ENCODE measurements around the gene EXOSC9.
"Not testable (repeated sequence)": the region's sequence is repeated elsewhere in the genome, so short reads cannot be mapped to it uniquely, and the experiment has no call there.

EXOSC9 gene

GRCh38 chr4:121800961-121801714, at the start of gene EXOSC9:
TSS of gene EXOSC9 (plus strand) at chr4:121801323. CDS start at chr4:121801425, 102 bp downstream.
- DNase-seq = peak in 1 of 2 experiments; percentile 82

GRCh38 chr4:121752142-121752541, 49.0 kb upstream of the EXOSC9 start:
- not testable (repeated sequence) for DNase-seq

- DNase-seq = no peak
Measured at GRCh38 chr4:121758925-121759568, 42.1 kb upstream of the EXOSC9 start.

GRCh38 chr4:121760205-121760604, 40.9 kb upstream of the EXOSC9 start:
- DNase-seq = no peak

GRCh38 chr4:121764303-121764701, 36.8 kb upstream of the EXOSC9 start:
- DNase-seq = no peak

- no peak for DNase-seq
Measured at GRCh38 chr4:121764702-121765367, 36.3 kb upstream of the EXOSC9 start, which contains the start of gene SMIM43. TSS of gene SMIM43 (minus strand) at chr4:121765164. CDS start at chr4:121765105, 59 bp downstream.

GRCh38 chr4:121765368-121765705, 35.8 kb upstream of the EXOSC9 start:
- no peak for DNase-seq

GRCh38 chr4:121765971-121766538, 35.1 kb upstream of the EXOSC9 start:
- DNase-seq = no peak

- no peak for DNase-seq
Measured at GRCh38 chr4:121767166-121767565, 34.0 kb upstream of the EXOSC9 start.

- DNase-seq = no peak
Measured at GRCh38 chr4:121769341-121769740, 31.8 kb upstream of the EXOSC9 start.

GRCh38 chr4:121771869-121772268, 29.3 kb upstream of the EXOSC9 start:
- DNase-seq = no peak

- no peak for DNase-seq
Measured at GRCh38 chr4:121773883-121774282, 27.2 kb upstream of the EXOSC9 start.

GRCh38 chr4:121776610-121777401, 24.3 kb upstream of the EXOSC9 start:
- no peak for DNase-seq

- no peak for DNase-seq
Measured at GRCh38 chr4:121777625-121778024, 23.5 kb upstream of the EXOSC9 start.

- no peak for DNase-seq
Measured at GRCh38 chr4:121778991-121779628, 22.0 kb upstream of the EXOSC9 start.

GRCh38 chr4:121783210-121783609, 17.9 kb upstream of the EXOSC9 start:
- DNase-seq = no peak

- no peak for DNase-seq
Measured at GRCh38 chr4:121784401-121784800, 16.7 kb upstream of the EXOSC9 start.

- no peak for DNase-seq
Measured at GRCh38 chr4:121784975-121785374, 16.1 kb upstream of the EXOSC9 start.

- no peak for DNase-seq
Measured at GRCh38 chr4:121785479-121785878, 15.6 kb upstream of the EXOSC9 start.

GRCh38 chr4:121786221-121786620, 14.9 kb upstream of the EXOSC9 start:
- no peak for DNase-seq

GRCh38 chr4:121788896-121789295, 12.2 kb upstream of the EXOSC9 start:
- DNase-seq = no peak

- DNase-seq = no peak
Measured at GRCh38 chr4:121789455-121789854, 11.7 kb upstream of the EXOSC9 start.

Data from cerebellar nuclear complex (tissue), 1 donor.